NCI-H2196 (cell line): ENCODE measurements around the gene FAM20A.

Experiments
- DNase-seq: peaks from one replicate; lab custom pipeline; 2025; ENCODE audit not compliant: unreplicated experiment; lab: John Stamatoyannopoulos, UW

The FAM20A gene

GRCh38 chr17:68610554-68610953 lies 9.4 kb upstream of the FAM20A start:
- no peak for DNase-seq

- DNase-seq = no peak
Observed at GRCh38 chr17:68608515-68609130, 7.5 kb upstream of the FAM20A start.

- DNase-seq = no peak
Observed at GRCh38 chr17:68606451-68607307, 5.5 kb upstream of the FAM20A start.

GRCh38 chr17:68605914-68606313 lies 4.7 kb upstream of the FAM20A start:
- no peak for DNase-seq

- DNase-seq = no peak
Observed at GRCh38 chr17:68603656-68604055, 2.5 kb upstream of the FAM20A start.

- DNase-seq = no peak
Observed at GRCh38 chr17:68603027-68603426, 1.9 kb upstream of the FAM20A start.

GRCh38 chr17:68602289-68602688 lies 1.1 kb upstream of the FAM20A start:
- no peak for DNase-seq

- no peak for DNase-seq
Observed at GRCh38 chr17:68601565-68602288, 560 bp upstream of the FAM20A start.

GRCh38 chr17:68600067-68600930 lies 868 bp downstream of the FAM20A start:
- DNase-seq = no peak

- no peak for DNase-seq
Observed at GRCh38 chr17:68599552-68600066, 1.6 kb downstream of the FAM20A start.

GRCh38 chr17:68599091-68599490 lies 2.1 kb downstream of the FAM20A start:
- no peak for DNase-seq

GRCh38 chr17:68598545-68598961 lies 2.6 kb downstream of the FAM20A start:
- no peak for DNase-seq

GRCh38 chr17:68598074-68598473 lies 3.1 kb downstream of the FAM20A start:
- DNase-seq = no peak

- DNase-seq = no peak
Observed at GRCh38 chr17:68596411-68596945, 4.7 kb downstream of the FAM20A start.

- no peak for DNase-seq
Observed at GRCh38 chr17:68595986-68596385, 5.2 kb downstream of the FAM20A start.

- DNase-seq = no peak
Observed at GRCh38 chr17:68595496-68595895, 5.7 kb downstream of the FAM20A start.

GRCh38 chr17:68594552-68594951 lies 6.6 kb downstream of the FAM20A start:
- DNase-seq = no peak

- no peak for DNase-seq
Observed at GRCh38 chr17:68592682-68593641, 8.2 kb downstream of the FAM20A start.

GRCh38 chr17:68592009-68592408 lies 9.2 kb downstream of the FAM20A start:
- DNase-seq = no peak
